ENCODE results near the gene MEI1.

The MEI1 gene

GRCh38 chr22:41842996-41843970 is 144.0 kb downstream of the MEI1 start:
- no peak for DNase-seq

- DNase-seq: no peak
These were observed 144.7 kb downstream of the MEI1 start for GRCh38 chr22:41844036-41844435.

- no peak for DNase-seq
These were observed 145.2 kb downstream of the MEI1 start for GRCh38 chr22:41844513-41844912.

- no peak for DNase-seq
These were observed 146.3 kb downstream of the MEI1 start for GRCh38 chr22:41845380-41846267.

- no peak for DNase-seq
These were observed 147.1 kb downstream of the MEI1 start for GRCh38 chr22:41846268-41846987.

GRCh38 chr22:41847300-41847699 is 148.0 kb downstream of the MEI1 start:
- DNase-seq: no peak

GRCh38 chr22:41848468-41848867 is 149.2 kb downstream of the MEI1 start:
- no peak for DNase-seq

All from activated CD8-positive, alpha-beta memory T cell treated with anti-CD3 and anti-CD28 coated beads, Interleukin-2, amount 50 U/mL, for 4 hours (primary cell).